WTC11 (cell line): ENCODE measurements around the gene ANXA6. TPM values are rescaled to one million over a fixed set of nuclear protein-coding genes. Genes with fewer than 3 reads are reported as not detected.

ENCODE experiments used
- ATAC-seq: fragments of 200-7000 bp; cut with Tn5 transposase; 2 replicates; pipeline ENCODE4 v1.10.0; 2021; ENCODE audit warnings: mild to moderate bottlenecking, moderate library complexity
- CTCF ChIA-PET: fragments of 300-600 bp; sonication (Branson Sonifier 250); formaldehyde crosslinking; loops from one replicate; lab custom pipeline; 2021; ENCODE audit warnings: antibody characterized with exemption; lab: Charles Lee
- POLR2A ChIA-PET: fragments of 350-600 bp; sonication (Branson Sonifier 250); formaldehyde crosslinking; loops from one replicate; lab custom pipeline; 2021; ENCODE audit warnings: antibody characterized with exemption; lab: Charles Lee
- DNase-seq: peaks from one replicate; pipeline ENCODE4 v3.0.0; 2021; ENCODE audit warnings: low spot score
- H3K27ac Mint-ChIP-seq: 2 replicates; pipeline ENCODE4 v1.8.0; 2021; ENCODE audit warnings: mixed read lengths
- H3K27me3 Mint-ChIP-seq: 2 replicates; pipeline ENCODE4 v1.8.0; 2021; ENCODE audit warnings: low read depth, mild to moderate bottlenecking, moderate library complexity, mixed read lengths
- H3K36me3 Mint-ChIP-seq: 2 replicates; pipeline ENCODE4 v1.8.0; 2021; ENCODE audit warnings: mixed read lengths
- H3K4me1 Mint-ChIP-seq: 2 replicates; pipeline ENCODE4 v1.8.0; 2022; ENCODE audit warnings: mixed read lengths
- H3K4me3 Mint-ChIP-seq: 2 replicates; pipeline ENCODE4 v1.8.0; 2021; ENCODE audit warnings: mild to moderate bottlenecking, moderate library complexity, mixed read lengths
- H3K9me3 Mint-ChIP-seq: 2 replicates; pipeline ENCODE4 v1.8.0; 2021; ENCODE audit warnings: mixed read lengths
- AFF4 ChIP-seq: sonication (generic); formaldehyde crosslinking; IDR thresholded peaks from 2 replicates; pipeline ENCODE4 v1.8.1; 2023; ENCODE audit warnings: mild to moderate bottlenecking, missing genetic modification reagents, borderline replicate concordance
- CBFB ChIP-seq: sonication (generic); formaldehyde crosslinking; IDR thresholded peaks from 2 replicates; pipeline ENCODE4 v1.8.1; 2022; ENCODE audit warnings: mild to moderate bottlenecking, low read depth, missing genetic modification reagents
- ETV6 ChIP-seq: sonication (generic); formaldehyde crosslinking; IDR thresholded peaks from 2 replicates; pipeline ENCODE4 v1.8.1; 2022; ENCODE audit warnings: mild to moderate bottlenecking, missing genetic modification reagents
- IRF1 ChIP-seq: sonication (generic); formaldehyde crosslinking; IDR thresholded peaks from 2 replicates; pipeline ENCODE4 v1.8.0; 2023; ENCODE audit warnings: missing genetic modification reagents
- IRF2 ChIP-seq: sonication (generic); formaldehyde crosslinking; IDR thresholded peaks from 2 replicates; pipeline ENCODE4 v1.8.0; 2022; ENCODE audit warnings: low read depth, missing genetic modification reagents, borderline replicate concordance
- MXD4 ChIP-seq: fragments of 250-450 bp; sonication (Bioruptor Pico); IDR thresholded peaks from 2 replicates; pipeline ENCODE4 v1.8.0; 2021; ENCODE audit warnings: mild to moderate bottlenecking, moderate library complexity, borderline replicate concordance
- NFATC4 ChIP-seq: fragments of 250-450 bp; sonication (Bioruptor Pico); IDR thresholded peaks from 2 replicates; pipeline ENCODE4 v1.9.0; 2021; ENCODE audit warnings: mild to moderate bottlenecking
- NFYB ChIP-seq: sonication (generic); formaldehyde crosslinking; conservative IDR thresholded peaks from 2 replicates; pipeline ENCODE4 v1.8.0; 2022; ENCODE audit warnings: low read depth, missing genetic modification reagents
- NR1H2 ChIP-seq: sonication (generic); formaldehyde crosslinking; IDR thresholded peaks from 2 replicates; pipeline ENCODE4 v1.9.0; 2021; ENCODE audit warnings: mild to moderate bottlenecking, moderate library complexity, missing genetic modification reagents
- RELA ChIP-seq: sonication (generic); formaldehyde crosslinking; IDR thresholded peaks from 2 replicates; pipeline ENCODE4 v1.8.1; 2022; ENCODE audit warnings: missing genetic modification reagents, mild to moderate bottlenecking, borderline replicate concordance
- SOX15 ChIP-seq: fragments of 250-450 bp; sonication (Bioruptor Pico); IDR thresholded peaks from 2 replicates; pipeline ENCODE4 v1.9.0; 2021; ENCODE audit warnings: mild to moderate bottlenecking
- ZMAT4 ChIP-seq: fragments of 250-450 bp; sonication (Bioruptor Pico); IDR thresholded peaks from 2 replicates; pipeline ENCODE4 v1.9.0; 2021; ENCODE audit warnings: mild to moderate bottlenecking
- ZNF232 ChIP-seq: sonication (generic); formaldehyde crosslinking; IDR thresholded peaks from 2 replicates; pipeline ENCODE4 v1.8.0; 2022; ENCODE audit warnings: mild to moderate bottlenecking, missing genetic modification reagents
- ZNF423 ChIP-seq: fragments of 250-450 bp; sonication (Bioruptor Pico); IDR thresholded peaks from 2 replicates; pipeline ENCODE4 v2.1.2; 2022; ENCODE audit warnings: mild to moderate bottlenecking, moderate library complexity
- total RNA-seq: library from RNA; stranded (reverse); gene quantifications from 3 replicates; pipeline ENCODE4 v1.2.3, GENCODE V29; 2021
- TF ChIP-seq, protein P1 (sequence below): fragments of 250-450 bp; sonication (Bioruptor Pico); IDR thresholded peaks from 2 replicates; pipeline ENCODE4 v1.9.0; 2021; ENCODE audit warnings: mild to moderate bottlenecking, borderline replicate concordance
- TF ChIP-seq, protein P2 (sequence below): fragments of 250-450 bp; sonication (Bioruptor Pico); IDR thresholded peaks from 2 replicates; pipeline ENCODE4 v1.9.0; 2021; ENCODE audit warnings: moderate library complexity, mild to moderate bottlenecking, inconsistent platforms, borderline replicate concordance
- TF ChIP-seq, protein P3 (sequence below): sonication (generic); formaldehyde crosslinking; IDR thresholded peaks from 2 replicates; pipeline ENCODE4 v1.8.1; 2023; ENCODE audit warnings: mild to moderate bottlenecking, missing genetic modification reagents, moderate library complexity

Gene ANXA6
- total RNA-seq, 1 experiment from 2014 or later: 92.8 TPM

DNA sequence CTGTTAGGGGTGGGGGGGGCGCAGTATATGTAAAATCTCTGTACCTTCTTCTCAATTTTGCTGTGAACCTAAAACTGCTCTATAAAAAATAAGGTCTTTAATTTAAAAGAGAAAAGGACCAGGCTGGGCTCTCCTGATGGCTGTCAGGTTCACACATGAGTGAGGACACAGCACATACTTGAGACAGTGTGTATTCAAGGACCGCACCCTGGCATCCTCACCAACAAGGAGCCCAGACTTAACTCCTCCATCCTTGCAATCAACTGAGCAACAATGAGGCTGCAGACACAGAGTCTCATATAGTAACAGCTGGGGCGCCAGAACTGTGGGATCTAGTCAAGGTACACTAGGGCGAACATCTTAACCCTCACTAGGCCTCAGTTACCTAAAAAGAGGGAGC lies 86.6 kb downstream of the ANXA6 start:
- H3K27ac Mint-ChIP-seq: no peak overlapping the region
- H3K36me3 Mint-ChIP-seq: peaks cover 8% of the 10 kb centered on the region; the same call in 1 of the 2 replicates
- ATAC-seq (no peak), DNase-seq (no peak)
- ChIA-PET CTCF (interaction anchor here (0.8 to 3.5 kb wide), 4 partner anchors 10 to 44 kb away, joined by 3 to 20 read pairs (median 10); no protein-coding TSS in a partner anchor), POLR2A (no interaction called here)
- no peak for TF ChIP-seq IRF2 (CRISPR knock-in tag)
- no peak for TF ChIP-seq NFYB (CRISPR knock-in tag)
- TF ChIP-seq, protein P1, sequence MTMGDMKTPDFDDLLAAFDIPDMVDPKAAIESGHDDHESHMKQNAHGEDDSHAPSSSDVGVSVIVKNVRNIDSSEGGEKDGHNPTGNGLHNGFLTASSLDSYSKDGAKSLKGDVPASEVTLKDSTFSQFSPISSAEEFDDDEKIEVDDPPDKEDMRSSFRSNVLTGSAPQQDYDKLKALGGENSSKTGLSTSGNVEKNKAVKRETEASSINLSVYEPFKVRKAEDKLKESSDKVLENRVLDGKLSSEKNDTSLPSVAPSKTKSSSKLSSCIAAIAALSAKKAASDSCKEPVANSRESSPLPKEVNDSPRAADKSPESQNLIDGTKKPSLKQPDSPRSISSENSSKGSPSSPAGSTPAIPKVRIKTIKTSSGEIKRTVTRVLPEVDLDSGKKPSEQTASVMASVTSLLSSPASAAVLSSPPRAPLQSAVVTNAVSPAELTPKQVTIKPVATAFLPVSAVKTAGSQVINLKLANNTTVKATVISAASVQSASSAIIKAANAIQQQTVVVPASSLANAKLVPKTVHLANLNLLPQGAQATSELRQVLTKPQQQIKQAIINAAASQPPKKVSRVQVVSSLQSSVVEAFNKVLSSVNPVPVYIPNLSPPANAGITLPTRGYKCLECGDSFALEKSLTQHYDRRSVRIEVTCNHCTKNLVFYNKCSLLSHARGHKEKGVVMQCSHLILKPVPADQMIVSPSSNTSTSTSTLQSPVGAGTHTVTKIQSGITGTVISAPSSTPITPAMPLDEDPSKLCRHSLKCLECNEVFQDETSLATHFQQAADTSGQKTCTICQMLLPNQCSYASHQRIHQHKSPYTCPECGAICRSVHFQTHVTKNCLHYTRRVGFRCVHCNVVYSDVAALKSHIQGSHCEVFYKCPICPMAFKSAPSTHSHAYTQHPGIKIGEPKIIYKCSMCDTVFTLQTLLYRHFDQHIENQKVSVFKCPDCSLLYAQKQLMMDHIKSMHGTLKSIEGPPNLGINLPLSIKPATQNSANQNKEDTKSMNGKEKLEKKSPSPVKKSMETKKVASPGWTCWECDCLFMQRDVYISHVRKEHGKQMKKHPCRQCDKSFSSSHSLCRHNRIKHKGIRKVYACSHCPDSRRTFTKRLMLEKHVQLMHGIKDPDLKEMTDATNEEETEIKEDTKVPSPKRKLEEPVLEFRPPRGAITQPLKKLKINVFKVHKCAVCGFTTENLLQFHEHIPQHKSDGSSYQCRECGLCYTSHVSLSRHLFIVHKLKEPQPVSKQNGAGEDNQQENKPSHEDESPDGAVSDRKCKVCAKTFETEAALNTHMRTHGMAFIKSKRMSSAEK (CRISPR knock-in tag): no peak
- no peak for TF ChIP-seq ETV6
- no peak for TF ChIP-seq SOX15 (CRISPR knock-in tag)
- TF ChIP-seq ZNF423: no peak
- no peak for TF ChIP-seq CBFB (CRISPR knock-in tag)
- TF ChIP-seq MXD4 (CRISPR knock-in tag): no peak
- no peak for TF ChIP-seq AFF4 (CRISPR knock-in tag)
- TF ChIP-seq NR1H2: no peak
- no peak for TF ChIP-seq NFATC4 (CRISPR knock-in tag)
- TF ChIP-seq ZMAT4: no peak
- TF ChIP-seq, protein P2, sequence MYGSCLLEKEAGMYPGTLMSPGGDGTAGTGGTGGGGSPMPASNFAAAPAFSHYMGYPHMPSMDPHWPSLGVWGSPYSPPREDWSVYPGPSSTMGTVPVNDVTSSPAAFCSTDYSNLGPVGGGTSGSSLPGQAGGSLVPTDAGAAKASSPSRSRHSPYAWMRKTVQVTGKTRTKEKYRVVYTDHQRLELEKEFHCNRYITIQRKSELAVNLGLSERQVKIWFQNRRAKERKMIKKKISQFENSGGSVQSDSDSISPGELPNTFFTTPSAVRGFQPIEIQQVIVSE: no peak
- TF ChIP-seq RELA (CRISPR knock-in tag): no peak
- TF ChIP-seq IRF1 (CRISPR knock-in tag): no peak
- no peak for TF ChIP-seq ZNF232 (CRISPR knock-in tag)
- TF ChIP-seq, protein P3, sequence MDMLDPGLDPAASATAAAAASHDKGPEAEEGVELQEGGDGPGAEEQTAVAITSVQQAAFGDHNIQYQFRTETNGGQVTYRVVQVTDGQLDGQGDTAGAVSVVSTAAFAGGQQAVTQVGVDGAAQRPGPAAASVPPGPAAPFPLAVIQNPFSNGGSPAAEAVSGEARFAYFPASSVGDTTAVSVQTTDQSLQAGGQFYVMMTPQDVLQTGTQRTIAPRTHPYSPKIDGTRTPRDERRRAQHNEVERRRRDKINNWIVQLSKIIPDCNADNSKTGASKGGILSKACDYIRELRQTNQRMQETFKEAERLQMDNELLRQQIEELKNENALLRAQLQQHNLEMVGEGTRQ (CRISPR knock-in tag): no peak
- H3K4me3 Mint-ChIP-seq: no peak overlapping the region
- no peaks in the 10 kb centered on the region for H3K9me3 Mint-ChIP-seq
- H3K27me3 Mint-ChIP-seq: no peaks in the 10 kb centered on the region
- peaks cover 18% of the 10 kb centered on the region for H3K4me1 Mint-ChIP-seq
